ENCODE results near the gene C1orf21. TPM values are rescaled to one million over a fixed set of nuclear protein-coding genes. Genes with fewer than 3 reads are reported as not detected.

Gene C1orf21
- total RNA-seq, 1 donor from 2014 or later: 43.3 TPM

GRCh38 chr1:184558691-184559090, 171.9 kb downstream of the C1orf21 start:
- Mint-ChIP-seq H3K4me3 (ENCODE audit: unreplicated experiment) (no peak overlapping the region), H3K36me3 (ENCODE audit: unreplicated experiment) (no peaks in the 10 kb centered on the region), H3K27me3 (ENCODE audit: unreplicated experiment) (peaks cover 3% of the 10 kb centered on the region), H3K4me1 (ENCODE audit: low read depth, unreplicated experiment) (peaks cover 39% of the 10 kb centered on the region), H3K9me3 (ENCODE audit: unreplicated experiment) (peaks cover 5% of the 10 kb centered on the region), H3K27ac (ENCODE audit: unreplicated experiment) (no peak overlapping the region)
- no peak for DNase-seq
- no peak for TF ChIP-seq CTCF (IDR thresholded peaks at IDR 0.05; ENCODE audit: partially characterized antibody, unreplicated experiment)

DNA sequence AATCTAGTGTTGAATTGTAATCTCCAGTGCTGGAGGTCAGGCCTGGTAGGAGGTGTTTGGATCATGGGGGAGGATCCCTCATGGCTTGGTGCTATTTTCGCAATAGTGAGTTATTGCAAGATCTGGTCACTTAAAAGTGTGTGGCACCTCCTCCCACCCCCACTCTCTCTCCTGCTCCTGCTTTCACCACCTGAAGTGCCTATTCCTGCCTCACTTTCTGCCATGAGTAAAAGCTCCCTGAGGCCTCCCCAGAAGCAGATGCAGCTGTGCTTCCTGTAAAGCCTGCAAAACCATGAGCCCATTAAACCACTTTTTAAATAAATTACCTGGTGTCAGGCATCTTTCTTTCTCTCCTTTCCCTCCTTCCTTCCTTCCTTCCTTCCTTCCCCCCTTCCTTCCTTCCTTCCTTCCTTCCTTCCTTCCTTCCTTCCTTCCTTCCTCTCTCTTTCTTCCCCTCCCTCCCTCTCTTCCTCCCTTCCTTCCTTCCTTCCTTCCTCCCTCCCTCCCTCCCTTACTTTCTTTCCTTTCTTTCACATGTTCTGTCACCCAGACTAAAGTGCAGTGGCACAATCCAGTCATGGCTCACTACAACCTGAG, 172.4 kb downstream of the C1orf21 start:
- no peak overlapping the region for H3K4me3 Mint-ChIP-seq (ENCODE audit: unreplicated experiment)
- H3K9me3 Mint-ChIP-seq (ENCODE audit: unreplicated experiment): peaks cover 5% of the 10 kb centered on the region
- H3K27me3 Mint-ChIP-seq (ENCODE audit: unreplicated experiment): peaks cover 3% of the 10 kb centered on the region
- no peak for TF ChIP-seq CTCF (IDR thresholded peaks at IDR 0.05; ENCODE audit: partially characterized antibody, unreplicated experiment)
- no peak for DNase-seq
- no peak overlapping the region for H3K27ac Mint-ChIP-seq (ENCODE audit: unreplicated experiment)
- no peaks in the 10 kb centered on the region for H3K36me3 Mint-ChIP-seq (ENCODE audit: unreplicated experiment)
- H3K4me1 Mint-ChIP-seq (ENCODE audit: low read depth, unreplicated experiment): peaks cover 39% of the 10 kb centered on the region

DNA sequence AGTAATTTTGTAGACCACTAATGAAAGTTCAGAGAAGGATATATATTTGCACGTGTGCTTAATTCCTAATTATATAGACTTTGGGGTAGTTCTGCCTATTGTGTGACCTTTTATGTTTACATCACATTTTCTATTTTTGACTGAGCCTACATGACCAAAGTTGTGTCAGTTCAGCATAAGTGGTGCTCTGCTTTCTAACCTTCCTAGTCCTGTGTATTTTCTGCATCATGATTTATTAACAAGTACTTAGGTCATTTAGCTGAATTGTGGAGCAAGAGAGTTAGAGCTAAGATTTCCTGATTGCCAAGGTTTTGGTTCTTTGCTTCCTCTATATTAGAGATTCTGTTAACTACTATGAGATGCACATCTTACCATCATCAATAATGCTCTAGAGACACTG, 176.0 kb downstream of the C1orf21 start:
- peaks cover 2% of the 10 kb centered on the region for H3K9me3 Mint-ChIP-seq (ENCODE audit: unreplicated experiment)
- no peak overlapping the region for H3K4me3 Mint-ChIP-seq (ENCODE audit: unreplicated experiment)
- no peak for DNase-seq
- H3K27me3 Mint-ChIP-seq (ENCODE audit: unreplicated experiment): no peaks in the 10 kb centered on the region
- H3K4me1 Mint-ChIP-seq (ENCODE audit: low read depth, unreplicated experiment): peaks cover 19% of the 10 kb centered on the region
- no peak overlapping the region for H3K27ac Mint-ChIP-seq (ENCODE audit: unreplicated experiment)
- no peaks in the 10 kb centered on the region for H3K36me3 Mint-ChIP-seq (ENCODE audit: unreplicated experiment)
- TF ChIP-seq CTCF (IDR thresholded peaks at IDR 0.05; ENCODE audit: partially characterized antibody, unreplicated experiment): no peak

GRCh38 chr1:184563308-184563707, 176.5 kb downstream of the C1orf21 start:
- Mint-ChIP-seq H3K27me3 (ENCODE audit: unreplicated experiment) (no peaks in the 10 kb centered on the region), H3K9me3 (ENCODE audit: unreplicated experiment) (peaks cover 2% of the 10 kb centered on the region), H3K4me3 (ENCODE audit: unreplicated experiment) (no peak overlapping the region), H3K27ac (ENCODE audit: unreplicated experiment) (no peak overlapping the region), H3K36me3 (ENCODE audit: unreplicated experiment) (no peaks in the 10 kb centered on the region), H3K4me1 (ENCODE audit: low read depth, unreplicated experiment) (peaks cover 16% of the 10 kb centered on the region)
- TF ChIP-seq CTCF (IDR thresholded peaks at IDR 0.05; ENCODE audit: partially characterized antibody, unreplicated experiment): peak; percentile 42
- no peak for DNase-seq

- H3K27me3 Mint-ChIP-seq (ENCODE audit: unreplicated experiment): no peaks in the 10 kb centered on the region
- H3K9me3 Mint-ChIP-seq (ENCODE audit: unreplicated experiment): peaks cover 2% of the 10 kb centered on the region
- no peaks in the 10 kb centered on the region for H3K36me3 Mint-ChIP-seq (ENCODE audit: unreplicated experiment)
- DNase-seq: no peak
- peaks cover 14% of the 10 kb centered on the region for H3K4me1 Mint-ChIP-seq (ENCODE audit: low read depth, unreplicated experiment)
- H3K27ac Mint-ChIP-seq (ENCODE audit: unreplicated experiment): no peak overlapping the region
- no peak overlapping the region for H3K4me3 Mint-ChIP-seq (ENCODE audit: unreplicated experiment)
- TF ChIP-seq CTCF (IDR thresholded peaks at IDR 0.05; ENCODE audit: partially characterized antibody, unreplicated experiment): no peak
Measured at GRCh38 chr1:184567009-184567408, 180.2 kb downstream of the C1orf21 start.

Data from glutamatergic neuron (in vitro differentiated cells).